ENCODE measurements around the gene VPS50. TPM values are rescaled to one million over a fixed set of nuclear protein-coding genes. Genes with fewer than 3 reads are reported as not detected.

Gene VPS50
- total RNA-seq, 4 donors from 2014 or later = 17.2 to 52.2 (median 34.3) TPM

DNA sequence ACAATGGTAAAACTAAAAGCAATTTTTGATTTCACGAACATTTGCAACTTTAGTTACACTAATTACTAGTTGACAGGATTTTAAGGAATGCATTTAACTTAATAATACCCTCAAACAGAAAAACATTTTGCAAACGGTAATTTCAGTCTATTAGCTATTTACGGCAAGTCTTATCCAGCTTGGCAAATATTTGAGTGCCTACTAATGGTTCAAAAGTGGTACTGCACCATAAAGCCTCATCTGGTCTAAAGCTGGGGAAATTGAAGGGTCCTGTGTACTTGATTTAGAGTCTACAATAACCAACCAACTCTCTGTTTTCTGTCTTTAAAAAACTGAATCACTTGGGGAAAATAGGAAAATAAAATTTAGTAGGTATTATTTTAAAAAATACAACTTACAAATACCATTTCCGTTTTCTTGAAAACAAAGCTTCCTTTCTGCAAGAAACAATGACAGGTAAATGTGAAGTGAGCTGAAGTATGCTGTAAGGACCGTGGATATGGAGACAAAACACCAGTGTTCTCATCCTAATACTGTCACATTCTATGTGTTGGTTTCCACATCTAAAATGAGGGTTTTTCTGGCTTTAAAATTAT, 142.3 kb downstream of the VPS50 start:
- Histone ChIP-seq H3K4me1 (no peaks in the 10 kb centered on the region), H3K9me3 (no peaks in the 10 kb centered on the region), H3K27me3 (no peaks in the 10 kb centered on the region), H3K4me3 (no peak overlapping the region), H3K36me3 (no peaks in the 10 kb centered on the region), H3K27ac (no peak overlapping the region)
- no peak for ATAC-seq
- DNase-seq = no peak
- in situ Hi-C loops (cut with MboI; ENCODE audit: low sequenced_read_pairs in 4 of 4) = no loop called here
- TF ChIP-seq, protein P1, sequence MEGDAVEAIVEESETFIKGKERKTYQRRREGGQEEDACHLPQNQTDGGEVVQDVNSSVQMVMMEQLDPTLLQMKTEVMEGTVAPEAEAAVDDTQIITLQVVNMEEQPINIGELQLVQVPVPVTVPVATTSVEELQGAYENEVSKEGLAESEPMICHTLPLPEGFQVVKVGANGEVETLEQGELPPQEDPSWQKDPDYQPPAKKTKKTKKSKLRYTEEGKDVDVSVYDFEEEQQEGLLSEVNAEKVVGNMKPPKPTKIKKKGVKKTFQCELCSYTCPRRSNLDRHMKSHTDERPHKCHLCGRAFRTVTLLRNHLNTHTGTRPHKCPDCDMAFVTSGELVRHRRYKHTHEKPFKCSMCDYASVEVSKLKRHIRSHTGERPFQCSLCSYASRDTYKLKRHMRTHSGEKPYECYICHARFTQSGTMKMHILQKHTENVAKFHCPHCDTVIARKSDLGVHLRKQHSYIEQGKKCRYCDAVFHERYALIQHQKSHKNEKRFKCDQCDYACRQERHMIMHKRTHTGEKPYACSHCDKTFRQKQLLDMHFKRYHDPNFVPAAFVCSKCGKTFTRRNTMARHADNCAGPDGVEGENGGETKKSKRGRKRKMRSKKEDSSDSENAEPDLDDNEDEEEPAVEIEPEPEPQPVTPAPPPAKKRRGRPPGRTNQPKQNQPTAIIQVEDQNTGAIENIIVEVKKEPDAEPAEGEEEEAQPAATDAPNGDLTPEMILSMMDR (IDR thresholded peaks at IDR 0.05 in 4 of 5, conservative IDR thresholded peaks at IDR 0.05 in 1 of 5) = peak in 3 of 5 experiments; percentile 12 to 55 (median 25)
- no peak for TF ChIP-seq POLR2A (IDR thresholded peaks at IDR 0.05)
- intact Hi-C loops (cut with DNase I; ENCODE audit: low total_unique reads) = no loop called here

DNA sequence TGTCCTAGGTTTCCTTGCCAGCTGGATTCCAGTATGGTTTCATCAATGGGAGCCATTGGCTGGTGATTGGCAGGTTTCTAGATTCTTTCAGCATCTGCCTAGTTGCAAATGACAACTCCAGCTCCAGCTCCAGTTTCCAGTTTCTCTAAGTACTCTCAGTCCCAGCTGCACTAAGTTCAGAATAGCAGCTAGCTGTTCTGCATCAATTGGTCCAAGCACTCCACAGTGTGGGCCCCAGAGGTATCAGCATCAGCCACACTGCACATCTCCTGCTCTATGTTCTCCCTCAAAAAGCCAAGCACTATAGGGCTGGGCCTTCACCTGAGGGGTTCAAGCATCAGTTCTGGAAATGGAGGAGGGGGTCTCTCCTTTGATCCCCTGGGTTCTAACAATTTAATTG, 143.4 kb downstream of the VPS50 start:
- H3K4me3 ChIP-seq = no peak overlapping the region
- H3K36me3 ChIP-seq = no peaks in the 10 kb centered on the region
- no peak for ATAC-seq
- in situ Hi-C loops (cut with MboI; ENCODE audit: low sequenced_read_pairs in 4 of 4) = no loop called here
- no peak for TF ChIP-seq POLR2A (IDR thresholded peaks at IDR 0.05)
- TF ChIP-seq, protein P1 (IDR thresholded peaks at IDR 0.05 in 4 of 5, conservative IDR thresholded peaks at IDR 0.05 in 1 of 5) = no peak
- no peaks in the 10 kb centered on the region for H3K4me1 ChIP-seq
- no peak for DNase-seq
- intact Hi-C loops (cut with DNase I; ENCODE audit: low total_unique reads) = no loop called here
- H3K9me3 ChIP-seq = no peaks in the 10 kb centered on the region
- H3K27ac ChIP-seq = no peak overlapping the region
- no peaks in the 10 kb centered on the region for H3K27me3 ChIP-seq

DNA sequence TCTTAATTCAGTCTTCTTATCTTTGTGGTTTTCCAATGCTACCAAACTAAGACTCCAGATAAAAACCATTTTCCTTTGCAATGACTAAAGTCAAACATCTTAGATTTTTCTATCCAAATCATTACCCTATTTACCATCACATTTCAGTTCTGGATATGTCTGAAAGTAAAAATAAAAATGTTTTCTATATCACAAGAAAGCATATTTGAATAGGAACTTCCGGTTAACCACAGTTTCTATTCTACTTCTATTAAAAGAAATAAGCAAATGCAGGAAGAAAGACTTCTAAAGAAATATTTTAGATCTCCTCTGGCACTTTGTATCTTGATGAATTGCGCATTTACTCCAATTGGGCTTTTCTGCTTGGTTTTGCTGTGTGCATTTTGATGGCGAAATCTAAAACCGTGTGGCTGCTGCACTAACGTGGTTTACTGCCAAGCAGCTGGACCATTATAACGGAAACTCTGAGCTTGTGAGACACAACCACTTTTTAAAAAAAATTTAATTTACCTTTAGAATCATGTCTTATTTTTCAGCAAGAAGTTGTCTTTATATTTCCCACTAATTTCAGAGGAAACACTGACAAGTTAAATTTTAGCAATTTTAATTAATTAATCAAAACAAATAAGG, 146.1 kb downstream of the VPS50 start:
- in situ Hi-C loops (cut with MboI; ENCODE audit: low sequenced_read_pairs in 4 of 4) = no loop called here
- Histone ChIP-seq H3K9me3 (no peaks in the 10 kb centered on the region), H3K36me3 (no peaks in the 10 kb centered on the region), H3K4me1 (no peaks in the 10 kb centered on the region), H3K27me3 (no peaks in the 10 kb centered on the region), H3K4me3 (no peak overlapping the region), H3K27ac (no peak overlapping the region)
- no peak for TF ChIP-seq POLR2A (IDR thresholded peaks at IDR 0.05)
- TF ChIP-seq, protein P1 (IDR thresholded peaks at IDR 0.05 in 4 of 5, conservative IDR thresholded peaks at IDR 0.05 in 1 of 5) = no peak
- intact Hi-C loops (cut with DNase I; ENCODE audit: low total_unique reads) = no loop called here
- no peak for ATAC-seq
- no peak for DNase-seq

DNA sequence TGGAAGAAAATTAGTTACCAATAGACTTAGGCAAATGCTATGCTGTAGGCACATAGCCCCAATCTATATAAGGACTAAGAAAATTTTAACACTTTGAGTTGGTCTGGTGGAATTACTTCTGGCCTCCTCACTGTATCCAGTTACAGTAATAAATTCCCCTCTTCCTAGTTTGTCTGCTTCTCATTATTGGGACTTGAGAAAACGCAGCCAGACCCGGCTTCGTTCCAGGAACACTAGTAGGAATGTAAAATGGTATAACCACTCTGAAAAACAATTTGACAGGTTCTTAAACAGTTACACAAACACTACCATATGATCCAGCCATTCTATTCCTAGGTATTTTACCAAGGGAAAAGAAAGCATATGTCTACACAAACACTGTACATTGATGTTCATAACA, 150.2 kb downstream of the VPS50 start:
- intact Hi-C loops (cut with DNase I; ENCODE audit: low total_unique reads) = no loop called here
- H3K36me3 ChIP-seq = no peaks in the 10 kb centered on the region

More for the DNA sequence above, 150.2 kb downstream of the VPS50 start:
- Histone ChIP-seq H3K27me3 (no peaks in the 10 kb centered on the region), H3K27ac (no peak overlapping the region), H3K4me1 (no peaks in the 10 kb centered on the region), H3K4me3 (no peak overlapping the region), H3K9me3 (no peaks in the 10 kb centered on the region)
- TF ChIP-seq, protein P1 (IDR thresholded peaks at IDR 0.05 in 4 of 5, conservative IDR thresholded peaks at IDR 0.05 in 1 of 5) = no peak
- no peak for TF ChIP-seq POLR2A (IDR thresholded peaks at IDR 0.05)
- no peak for DNase-seq
- ATAC-seq = no peak
- in situ Hi-C loops (cut with MboI; ENCODE audit: low sequenced_read_pairs in 4 of 4) = no loop called here

Measured in gastrocnemius medialis (tissue), 4 donors.